ENCODE measurements around the gene FAM89A.
"Not testable (repeated sequence)": the region's sequence is repeated elsewhere in the genome, so short reads cannot be mapped to it uniquely, and the experiment has no call there.

Gene FAM89A

DNA sequence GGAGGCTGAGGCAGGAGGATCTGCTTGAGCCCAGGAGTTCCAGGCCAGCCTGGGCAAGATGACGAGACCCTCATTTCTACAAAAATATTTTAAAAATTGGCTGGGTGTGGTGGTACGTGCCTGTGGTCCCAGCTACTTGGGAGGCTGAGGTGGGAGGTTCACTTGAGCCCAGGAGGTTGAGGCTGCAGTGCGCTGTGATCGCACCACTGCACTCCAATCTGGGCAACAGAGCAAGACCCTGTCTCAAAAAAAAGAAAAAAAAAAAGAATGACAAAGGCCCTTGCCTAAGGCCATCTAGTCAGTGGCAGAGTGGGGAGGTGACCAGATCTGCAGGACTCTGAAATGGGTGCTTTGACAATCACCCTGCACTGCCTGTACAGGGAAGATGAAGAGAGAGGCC, 10.8 kb downstream of the FAM89A start:
- H3K9me3 ChIP-seq (ENCODE audit: control insufficient read depth, low read length); H3K4me3 ChIP-seq (ENCODE audit: extremely low read depth, insufficient read depth, low read length, poor library complexity, severe bottlenecking); H3K27ac ChIP-seq (ENCODE audit: low read depth, low read length, severe bottlenecking): not testable (repeated sequence)
- H3K4me1 ChIP-seq (ENCODE audit: control insufficient read depth, insufficient read depth, low read length, poor library complexity, severe bottlenecking), result peaks cover 24% of the 10 kb centered on the region
- peaks cover 70% of the 10 kb centered on the region for H3K36me3 ChIP-seq (ENCODE audit: control insufficient read depth, insufficient read depth, low read length)
- 100% methylated on average over 1 to 3 of the region's 4 CpGs for WGBS, 2 experiments (ENCODE audit: insufficient coverage in 2 of 2)

DNA sequence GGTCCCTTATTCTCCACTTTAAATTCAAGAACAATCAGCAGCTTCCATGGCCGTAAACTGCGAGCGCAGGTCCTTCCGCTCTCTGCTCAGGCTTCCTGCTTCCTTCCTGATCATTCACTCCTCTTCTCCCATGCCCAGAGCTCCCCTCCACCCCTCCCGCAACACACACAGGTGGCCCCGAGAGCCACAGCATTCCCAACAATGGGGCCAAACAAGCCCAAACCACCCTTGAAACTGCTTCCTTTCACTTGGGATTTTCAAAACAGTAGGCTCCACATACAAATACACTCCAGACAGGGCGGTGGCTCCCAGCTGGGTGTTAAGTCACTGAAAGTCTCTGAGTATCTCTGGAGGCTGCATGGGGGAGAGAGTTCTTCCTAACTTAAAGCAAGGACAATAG, 11.4 kb downstream of the FAM89A start:
- WGBS, 2 experiments (ENCODE audit: insufficient coverage in 2 of 2), result 57 to 96% methylated on average over 1 to 3 of the region's 7 CpGs
- Histone ChIP-seq H3K27ac (ENCODE audit: low read depth, low read length, severe bottlenecking) (peak overlapping the region; percentile 26), H3K36me3 (ENCODE audit: control insufficient read depth, insufficient read depth, low read length) (peaks cover 68% of the 10 kb centered on the region), H3K9me3 (ENCODE audit: control insufficient read depth, low read length) (no peaks in the 10 kb centered on the region), H3K4me3 (ENCODE audit: extremely low read depth, insufficient read depth, low read length, poor library complexity, severe bottlenecking) (no peak overlapping the region), H3K4me1 (ENCODE audit: control insufficient read depth, insufficient read depth, low read length, poor library complexity, severe bottlenecking) (peaks cover 24% of the 10 kb centered on the region)

DNA sequence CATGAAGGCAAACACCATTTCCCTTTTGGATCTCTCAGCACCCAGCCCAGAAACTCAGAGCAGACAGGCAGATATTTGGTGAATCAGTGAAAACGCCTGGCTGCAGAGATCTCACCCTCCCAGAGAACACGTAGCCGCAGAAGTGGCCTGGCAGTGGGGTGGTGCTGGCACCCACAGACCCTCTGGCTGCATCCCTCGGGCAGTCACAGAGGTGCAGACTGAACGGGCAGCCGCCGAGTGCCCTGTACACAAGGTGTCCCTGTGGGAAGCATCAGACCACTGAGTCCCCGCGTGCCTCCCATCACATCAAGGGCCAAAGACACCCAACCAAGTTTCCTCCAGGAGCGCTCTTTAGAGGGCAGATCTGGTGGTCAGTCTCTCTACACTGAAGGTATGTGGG, 12.1 kb downstream of the FAM89A start:
- Histone ChIP-seq H3K4me3 (ENCODE audit: extremely low read depth, insufficient read depth, low read length, poor library complexity, severe bottlenecking) (no peak overlapping the region), H3K27ac (ENCODE audit: low read depth, low read length, severe bottlenecking) (peak overlapping the region; percentile 26), H3K36me3 (ENCODE audit: control insufficient read depth, insufficient read depth, low read length) (peaks cover 66% of the 10 kb centered on the region), H3K4me1 (ENCODE audit: control insufficient read depth, insufficient read depth, low read length, poor library complexity, severe bottlenecking) (peaks cover 18% of the 10 kb centered on the region), H3K9me3 (ENCODE audit: control insufficient read depth, low read length) (no peaks in the 10 kb centered on the region)
- WGBS, 2 experiments (ENCODE audit: insufficient coverage in 2 of 2), result 94 to 97% methylated on average over 3 of the region's 10 CpGs

DNA sequence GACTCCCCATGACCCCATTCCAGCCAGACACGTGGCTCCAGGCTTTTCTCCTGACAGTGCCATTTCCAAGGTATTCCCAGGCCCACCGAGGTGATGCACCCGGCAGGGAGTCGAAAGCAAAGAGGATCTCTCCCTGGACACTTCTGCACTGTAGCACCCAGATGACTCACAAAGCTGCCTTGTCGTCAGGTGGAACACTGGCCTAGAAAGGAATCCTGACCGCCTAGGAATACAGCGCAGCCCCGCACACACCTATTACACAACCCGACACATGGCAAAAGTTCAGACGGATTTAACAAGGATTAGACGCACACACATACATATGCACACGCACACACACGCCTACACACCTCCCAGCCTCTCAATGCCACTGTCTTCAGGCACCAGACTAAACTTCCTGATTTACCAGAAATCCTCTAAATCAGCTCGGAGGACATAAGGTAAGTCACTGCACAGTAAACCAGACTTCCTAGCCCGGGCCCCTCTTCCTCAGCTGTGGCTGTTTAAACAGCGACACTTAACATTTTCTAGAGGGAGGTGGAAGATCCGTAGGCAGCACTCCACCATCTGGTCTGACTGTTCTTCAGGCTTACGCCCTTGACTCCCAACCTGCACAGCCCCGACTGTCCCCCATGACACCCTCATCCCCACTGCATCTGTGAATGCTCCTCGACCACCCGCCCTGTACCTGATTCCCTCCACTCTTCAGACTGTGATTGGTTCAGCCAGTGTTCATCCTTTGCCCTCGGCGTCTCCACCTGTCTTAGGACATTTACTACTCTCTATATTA, 12.7 kb downstream of the FAM89A start:
- Histone ChIP-seq H3K4me1 (ENCODE audit: control insufficient read depth, insufficient read depth, low read length, poor library complexity, severe bottlenecking) (peaks cover 13% of the 10 kb centered on the region), H3K4me3 (ENCODE audit: extremely low read depth, insufficient read depth, low read length, poor library complexity, severe bottlenecking) (no peak overlapping the region), H3K36me3 (ENCODE audit: control insufficient read depth, insufficient read depth, low read length) (peaks cover 64% of the 10 kb centered on the region), H3K9me3 (ENCODE audit: control insufficient read depth, low read length) (no peaks in the 10 kb centered on the region), H3K27ac (ENCODE audit: low read depth, low read length, severe bottlenecking) (no peak overlapping the region)
- WGBS, 2 experiments (ENCODE audit: insufficient coverage in 2 of 2), result 89 to 90% methylated on average over 21 of the region's 23 CpGs

DNA sequence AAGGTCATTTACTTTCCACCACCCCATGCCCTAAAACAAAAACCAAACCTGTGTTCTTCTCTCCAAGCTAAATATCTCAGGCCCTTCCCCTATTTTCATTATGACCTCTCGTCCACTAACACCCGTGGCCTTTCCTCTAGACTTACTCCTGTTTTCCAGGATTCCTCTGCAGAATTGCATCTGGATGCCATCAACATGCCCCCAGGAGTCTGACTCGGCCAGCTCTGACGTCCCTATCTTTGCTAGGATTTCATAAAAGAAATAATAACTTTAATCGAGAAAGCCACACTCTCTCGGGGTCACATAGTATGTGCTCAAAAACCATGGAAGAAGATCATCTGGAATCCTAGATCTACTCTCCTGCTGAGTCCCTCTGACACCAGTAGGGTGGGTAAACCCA, 13.5 kb downstream of the FAM89A start:
- Histone ChIP-seq H3K4me1 (ENCODE audit: control insufficient read depth, insufficient read depth, low read length, poor library complexity, severe bottlenecking) (peaks cover 20% of the 10 kb centered on the region), H3K9me3 (ENCODE audit: control insufficient read depth, low read length) (no peaks in the 10 kb centered on the region), H3K36me3 (ENCODE audit: control insufficient read depth, insufficient read depth, low read length) (peaks cover 70% of the 10 kb centered on the region), H3K4me3 (ENCODE audit: extremely low read depth, insufficient read depth, low read length, poor library complexity, severe bottlenecking) (no peak overlapping the region), H3K27ac (ENCODE audit: low read depth, low read length, severe bottlenecking) (no peak overlapping the region)
- 91 to 97% methylated on average over 6 of the region's 6 CpGs for WGBS, 2 experiments (ENCODE audit: insufficient coverage in 2 of 2)

DNA sequence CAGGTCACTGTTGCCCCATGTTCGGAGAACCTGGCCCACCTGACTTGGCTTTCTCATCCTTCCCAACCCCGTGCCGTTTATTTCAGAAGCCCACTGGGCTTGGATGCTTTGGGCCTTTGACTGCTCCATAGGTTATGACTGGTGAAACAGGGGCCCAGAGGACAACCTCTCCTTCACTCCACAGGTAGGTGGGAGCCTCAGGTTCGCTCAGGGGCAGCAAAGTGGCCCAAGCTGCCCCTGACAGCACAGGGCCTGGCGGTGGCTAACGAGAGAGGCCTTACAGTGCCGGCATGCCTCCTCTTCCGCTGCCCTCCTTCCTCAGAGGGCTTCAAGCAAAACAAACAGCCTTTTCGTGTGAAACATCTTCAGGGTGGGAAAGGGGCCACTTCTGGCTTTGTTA, 16.9 kb downstream of the FAM89A start:
- Histone ChIP-seq H3K36me3 (ENCODE audit: control insufficient read depth, insufficient read depth, low read length) (peaks cover 72% of the 10 kb centered on the region), H3K4me3 (ENCODE audit: extremely low read depth, insufficient read depth, low read length, poor library complexity, severe bottlenecking) (no peak overlapping the region), H3K9me3 (ENCODE audit: control insufficient read depth, low read length) (no peaks in the 10 kb centered on the region), H3K27ac (ENCODE audit: low read depth, low read length, severe bottlenecking) (no peak overlapping the region), H3K4me1 (ENCODE audit: control insufficient read depth, insufficient read depth, low read length, poor library complexity, severe bottlenecking) (peaks cover 23% of the 10 kb centered on the region)
- WGBS, 2 experiments (ENCODE audit: insufficient coverage in 2 of 2), result 94 to 97% methylated on average over 7 to 9 of the region's 9 CpGs

DNA sequence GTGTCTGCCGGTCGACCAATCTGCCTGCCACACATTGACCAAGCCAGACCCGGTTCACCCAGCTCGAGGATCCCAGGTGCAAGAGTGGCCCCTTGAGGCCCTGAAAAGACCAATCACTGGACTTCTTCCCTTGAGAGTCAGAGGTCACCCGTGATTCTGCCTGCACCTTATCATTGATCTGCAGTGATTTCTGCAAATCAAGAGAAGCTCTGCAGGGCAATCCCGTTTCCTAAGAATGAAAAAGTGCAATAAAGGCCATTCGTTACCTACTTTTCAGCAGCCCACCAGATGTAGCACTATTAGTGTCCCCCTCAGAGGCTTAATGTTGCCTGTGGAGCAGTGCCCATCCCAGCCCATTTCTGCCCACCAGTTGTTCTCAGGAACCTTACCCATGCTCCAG, 17.5 kb downstream of the FAM89A start:
- not testable (repeated sequence) for H3K27ac ChIP-seq (ENCODE audit: low read depth, low read length, severe bottlenecking); H3K4me3 ChIP-seq (ENCODE audit: extremely low read depth, insufficient read depth, low read length, poor library complexity, severe bottlenecking); H3K9me3 ChIP-seq (ENCODE audit: control insufficient read depth, low read length)
- Histone ChIP-seq H3K4me1 (ENCODE audit: control insufficient read depth, insufficient read depth, low read length, poor library complexity, severe bottlenecking) (peaks cover 23% of the 10 kb centered on the region), H3K36me3 (ENCODE audit: control insufficient read depth, insufficient read depth, low read length) (peaks cover 73% of the 10 kb centered on the region)
- 91 to 94% methylated on average over 6 of the region's 7 CpGs for WGBS, 2 experiments (ENCODE audit: insufficient coverage in 2 of 2)

DNA sequence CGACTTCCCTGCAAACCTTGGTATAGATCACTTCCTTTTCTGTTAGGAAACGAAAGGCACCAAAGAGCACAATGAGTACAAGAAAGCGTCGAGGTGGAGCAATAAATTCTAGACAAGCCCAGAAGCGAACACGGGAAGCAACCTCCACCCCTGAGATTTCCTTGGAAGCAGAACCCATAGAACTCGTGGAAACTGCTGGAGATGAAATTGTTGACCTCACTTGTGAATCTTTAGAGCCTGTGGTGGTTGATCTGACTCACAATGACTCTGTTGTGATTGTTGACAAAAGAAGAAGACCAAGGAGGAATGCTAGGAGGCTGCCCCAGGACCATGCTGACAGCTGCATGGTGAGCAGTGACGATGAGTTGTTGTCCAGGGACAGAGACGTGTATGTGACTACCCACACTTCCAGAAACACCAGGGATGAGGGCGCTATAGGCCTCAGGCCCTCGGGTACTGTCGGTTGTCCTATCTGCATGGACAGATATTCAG, 18.5 kb downstream of the FAM89A start:
- Histone ChIP-seq H3K4me1 (ENCODE audit: control insufficient read depth, insufficient read depth, low read length, poor library complexity, severe bottlenecking) (peaks cover 23% of the 10 kb centered on the region), H3K4me3 (ENCODE audit: extremely low read depth, insufficient read depth, low read length, poor library complexity, severe bottlenecking) (no peak overlapping the region), H3K36me3 (ENCODE audit: control insufficient read depth, insufficient read depth, low read length) (peaks cover 83% of the 10 kb centered on the region), H3K9me3 (ENCODE audit: control insufficient read depth, low read length) (no peaks in the 10 kb centered on the region), H3K27ac (ENCODE audit: low read depth, low read length, severe bottlenecking) (no peak overlapping the region)
- 87 to 90% methylated on average over 11 to 12 of the region's 12 CpGs for WGBS, 2 experiments (ENCODE audit: insufficient coverage in 2 of 2)

DNA sequence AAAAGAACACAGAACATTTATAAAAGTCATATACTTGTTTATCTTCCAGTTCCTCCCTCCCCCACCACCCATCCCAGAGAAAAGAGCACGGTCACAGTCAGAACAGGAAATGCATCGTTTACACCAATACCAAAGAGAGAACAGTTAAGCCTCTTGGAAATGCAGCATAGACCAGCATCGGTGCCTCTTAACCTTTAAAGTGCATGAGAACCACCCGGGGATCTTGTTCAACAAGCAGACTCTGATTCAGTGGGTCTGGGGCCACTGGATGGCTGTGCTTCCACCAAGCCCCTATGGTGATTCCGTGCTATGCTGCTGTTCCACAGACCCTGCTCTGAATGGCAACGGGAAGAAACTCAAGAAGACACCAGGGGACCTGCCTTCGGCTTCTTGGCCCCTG, 19.2 kb downstream of the FAM89A start:
- no peaks in the 10 kb centered on the region for H3K9me3 ChIP-seq (ENCODE audit: control insufficient read depth, low read length)
- peaks cover 23% of the 10 kb centered on the region for H3K4me1 ChIP-seq (ENCODE audit: control insufficient read depth, insufficient read depth, low read length, poor library complexity, severe bottlenecking)
- H3K27ac ChIP-seq (ENCODE audit: low read depth, low read length, severe bottlenecking), result peak overlapping the region; percentile 55
- WGBS, 2 experiments (ENCODE audit: insufficient coverage in 2 of 2), result 54 to 55% methylated on average over 6 to 7 of the region's 7 CpGs
- H3K4me3 ChIP-seq (ENCODE audit: extremely low read depth, insufficient read depth, low read length, poor library complexity, severe bottlenecking), result no peak overlapping the region
- peaks cover 83% of the 10 kb centered on the region for H3K36me3 ChIP-seq (ENCODE audit: control insufficient read depth, insufficient read depth, low read length)

DNA sequence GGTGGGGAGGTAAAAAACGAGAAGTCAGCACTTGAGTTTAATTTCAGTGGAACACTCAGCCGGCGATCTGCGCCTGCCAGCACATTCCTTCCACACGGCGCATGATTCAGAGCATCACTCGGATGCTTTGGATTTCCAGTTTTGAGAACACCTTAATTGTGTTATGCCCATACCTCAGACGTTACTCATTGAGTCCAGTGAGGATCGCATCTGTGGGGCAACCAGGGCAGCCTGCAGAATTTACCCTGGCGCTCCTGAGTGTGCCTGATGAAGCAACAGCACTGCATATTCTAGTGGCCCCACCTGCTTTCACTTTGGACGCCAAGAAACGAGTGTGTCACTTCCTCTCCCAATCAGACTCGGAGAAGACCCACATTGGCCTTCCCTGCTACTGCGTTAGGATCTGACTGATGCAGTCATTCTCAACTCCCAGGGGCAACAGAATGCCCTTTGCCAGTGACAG, 19.9 kb downstream of the FAM89A start:
- Histone ChIP-seq H3K4me3 (ENCODE audit: extremely low read depth, insufficient read depth, low read length, poor library complexity, severe bottlenecking) (no peak overlapping the region), H3K9me3 (ENCODE audit: control insufficient read depth, low read length) (no peaks in the 10 kb centered on the region), H3K27ac (ENCODE audit: low read depth, low read length, severe bottlenecking) (no peak overlapping the region), H3K4me1 (ENCODE audit: control insufficient read depth, insufficient read depth, low read length, poor library complexity, severe bottlenecking) (peaks cover 23% of the 10 kb centered on the region), H3K36me3 (ENCODE audit: control insufficient read depth, insufficient read depth, low read length) (peaks cover 83% of the 10 kb centered on the region)
- 89 to 96% methylated on average over 13 to 14 of the region's 14 CpGs for WGBS, 2 experiments (ENCODE audit: insufficient coverage in 2 of 2)

DNA sequence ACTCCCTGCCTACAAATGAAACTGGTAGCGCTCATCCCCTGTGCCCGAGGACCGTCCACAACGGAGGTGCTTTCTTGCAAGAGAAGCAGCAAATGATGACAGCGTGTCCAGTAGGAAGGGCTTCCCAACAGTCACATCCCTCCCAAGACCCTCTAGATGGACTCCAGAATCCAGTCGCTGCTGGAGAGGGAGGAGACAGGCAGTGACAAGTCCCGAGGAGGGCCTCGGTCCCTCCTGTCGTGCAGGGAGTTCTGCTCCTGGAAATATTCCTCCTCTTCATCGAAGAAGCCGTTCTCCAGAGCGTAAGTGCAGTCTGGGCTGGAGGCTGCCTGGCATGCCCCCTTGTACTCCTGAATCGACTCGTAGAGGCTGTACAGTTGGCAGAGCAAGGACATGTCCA, 20.3 kb downstream of the FAM89A start:
- Histone ChIP-seq H3K27ac (ENCODE audit: low read depth, low read length, severe bottlenecking) (no peak overlapping the region), H3K4me3 (ENCODE audit: extremely low read depth, insufficient read depth, low read length, poor library complexity, severe bottlenecking) (no peak overlapping the region), H3K4me1 (ENCODE audit: control insufficient read depth, insufficient read depth, low read length, poor library complexity, severe bottlenecking) (peaks cover 23% of the 10 kb centered on the region), H3K36me3 (ENCODE audit: control insufficient read depth, insufficient read depth, low read length) (peaks cover 82% of the 10 kb centered on the region), H3K9me3 (ENCODE audit: control insufficient read depth, low read length) (no peaks in the 10 kb centered on the region)
- 94 to 98% methylated on average over 11 to 13 of the region's 14 CpGs for WGBS, 2 experiments (ENCODE audit: insufficient coverage in 2 of 2)
